Loucy (cell line): ENCODE measurements around the gene BPI.

Experiments
- H2AFZ ChIP-seq: fragments of 200-600 bp; sonication (generic); 2 replicates; pipeline ENCODE4 v1.6.0; 2016; ENCODE audit warnings: antibody characterized with exemption, mild to moderate bottlenecking, low read length, moderate library complexity
- H3F3A ChIP-seq: fragments of 200-600 bp; 2 replicates; pipeline ENCODE4 v1.6.0; 2016; ENCODE audit warnings: antibody characterized with exemption, low read depth, mild to moderate bottlenecking
- H3K27me3 ChIP-seq: fragments of 200-600 bp; sonication (generic); 2 replicates; pipeline ENCODE4 v1.6.1; 2014; ENCODE audit warnings: low read length, mild to moderate bottlenecking; ENCODE audit not compliant: insufficient read depth, poor library complexity, severe bottlenecking
- H3K36me3 ChIP-seq: fragments of 200-600 bp; sonication (generic); 2 replicates; pipeline ENCODE4 v1.6.1; 2016; ENCODE audit warnings: low read length; ENCODE audit not compliant: insufficient read depth
- H3K4me1 ChIP-seq: fragments of 200-600 bp; sonication (generic); 2 replicates; pipeline ENCODE4 v1.5.1; 2014; ENCODE audit warnings: low read length, mild to moderate bottlenecking; ENCODE audit not compliant: insufficient read depth, poor library complexity, severe bottlenecking
- H3K4me2 ChIP-seq: fragments of 200-600 bp; sonication (generic); 2 replicates; pipeline ENCODE4 v1.6.0; 2014; ENCODE audit warnings: antibody characterized with exemption, low read length, low read depth, mild to moderate bottlenecking; ENCODE audit not compliant: poor library complexity, severe bottlenecking
- H3K4me3 ChIP-seq: fragments of 200-600 bp; sonication (generic); 2 replicates; pipeline ENCODE4 v1.5.1; 2014; ENCODE audit warnings: low read length, mild to moderate bottlenecking, mixed read lengths; ENCODE audit not compliant: poor library complexity, severe bottlenecking
- H3K79me2 ChIP-seq: fragments of 200-600 bp; sonication (generic); 2 replicates; pipeline ENCODE4 v1.6.1; 2014; ENCODE audit warnings: low read length; ENCODE audit not compliant: insufficient read depth
- H3K9ac ChIP-seq: fragments of 200-600 bp; sonication (generic); 2 replicates; pipeline ENCODE4 v1.6.0; 2014; ENCODE audit warnings: mild to moderate bottlenecking, low read depth, low read length, moderate library complexity; ENCODE audit not compliant: poor library complexity, severe bottlenecking
- H3K9me2 ChIP-seq: fragments of 200-600 bp; sonication (generic); replicated peaks from 2 replicates; pipeline ENCODE4 v1.6.1; 2016; ENCODE audit warnings: low read depth, low read length, mixed read lengths
- H3K9me3 ChIP-seq: fragments of 200-600 bp; sonication (generic); 2 replicates; pipeline ENCODE4 v1.6.1; 2014; ENCODE audit warnings: mild to moderate bottlenecking, antibody characterized with exemption, low read length, low read depth; ENCODE audit not compliant: insufficient read depth
- H4K20me1 ChIP-seq: fragments of 200-600 bp; sonication (generic); 2 replicates; pipeline ENCODE4 v1.6.0; 2014; ENCODE audit warnings: antibody characterized with exemption, low read length, mild to moderate bottlenecking; ENCODE audit not compliant: insufficient read depth, poor library complexity, severe bottlenecking
- CTCF ChIP-seq: fragments of 200-600 bp; sonication (generic); conservative IDR thresholded peaks from 2 replicates; pipeline ENCODE4 v1.5.1; 2014; ENCODE audit warnings: mild to moderate bottlenecking, antibody characterized with exemption, low read length
- EZH2phosphoT487 ChIP-seq: fragments of 200-600 bp; IDR thresholded peaks from 2 replicates; pipeline ENCODE4 v1.6.1; 2018; ENCODE audit warnings: antibody characterized with exemption, mild to moderate bottlenecking, moderate library complexity, borderline replicate concordance

The BPI gene

GRCh38 chr20:38363004-38363747, 59.2 kb downstream of the BPI start:
- Histone ChIP-seq H2AFZ (no peak overlapping the region), H3K4me2 (no peak overlapping the region), H3K79me2 (no peaks in the 10 kb centered on the region), H3K9me3 (no peaks in the 10 kb centered on the region), H3F3A (no peaks in the 10 kb centered on the region), H3K4me1 (no peaks in the 10 kb centered on the region), H4K20me1 (no peaks in the 10 kb centered on the region), H3K4me3 (no peak overlapping the region), H3K9ac (no peak overlapping the region), H3K36me3 (no peaks in the 10 kb centered on the region), H3K27me3 (no peaks in the 10 kb centered on the region), H3K9me2 (no peaks in the 10 kb centered on the region)
- TF ChIP-seq CTCF, result no peak
- TF ChIP-seq EZH2phosphoT487, result no peak

GRCh38 chr20:38369389-38369788, 65.4 kb downstream of the BPI start:
- H3K9me2 ChIP-seq, result no peaks in the 10 kb centered on the region
- H2AFZ ChIP-seq, result peak overlapping the region; percentile 94
- H3K4me1 ChIP-seq, result no peaks in the 10 kb centered on the region
- no peaks in the 10 kb centered on the region for H3F3A ChIP-seq
- H4K20me1 ChIP-seq, result no peaks in the 10 kb centered on the region
- no peaks in the 10 kb centered on the region for H3K79me2 ChIP-seq
- H3K9me3 ChIP-seq, result no peaks in the 10 kb centered on the region
- no peak overlapping the region for H3K9ac ChIP-seq
- peaks cover 25% of the 10 kb centered on the region for H3K27me3 ChIP-seq
- H3K4me3 ChIP-seq, result peak overlapping the region; percentile 54
- peak overlapping the region; percentile 50 for H3K4me2 ChIP-seq
- TF ChIP-seq EZH2phosphoT487 (no peak), CTCF (no peak)
- H3K36me3 ChIP-seq, result no peaks in the 10 kb centered on the region

DNA sequence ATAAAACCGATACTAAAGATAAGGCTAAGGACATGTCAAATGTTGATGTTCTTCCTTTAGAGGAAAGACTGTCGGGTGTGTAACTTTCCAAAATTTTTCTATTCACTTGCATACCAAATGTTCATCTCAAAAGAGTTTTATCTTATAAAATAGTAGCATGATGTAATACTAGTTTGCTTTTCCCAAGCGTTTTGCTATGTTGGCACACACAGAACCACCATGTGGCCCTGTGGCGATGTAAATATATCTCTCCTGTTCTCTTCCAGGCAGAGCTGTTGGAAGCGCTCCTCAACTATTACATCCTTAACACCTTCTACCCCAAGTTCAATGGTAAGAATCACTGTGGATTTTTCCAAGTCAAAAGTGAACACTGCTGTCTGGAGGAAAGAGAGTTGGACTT, 68.8 kb downstream of the BPI start:
- Histone ChIP-seq H3F3A (no peaks in the 10 kb centered on the region), H3K4me2 (no peak overlapping the region), H3K36me3 (no peaks in the 10 kb centered on the region), H3K9me2 (no peaks in the 10 kb centered on the region), H3K4me3 (no peak overlapping the region), H3K9me3 (no peaks in the 10 kb centered on the region), H4K20me1 (no peaks in the 10 kb centered on the region), H2AFZ (no peak overlapping the region), H3K9ac (no peak overlapping the region), H3K79me2 (no peaks in the 10 kb centered on the region), H3K27me3 (peaks cover 25% of the 10 kb centered on the region), H3K4me1 (no peaks in the 10 kb centered on the region)
- no peak for TF ChIP-seq EZH2phosphoT487

DNA sequence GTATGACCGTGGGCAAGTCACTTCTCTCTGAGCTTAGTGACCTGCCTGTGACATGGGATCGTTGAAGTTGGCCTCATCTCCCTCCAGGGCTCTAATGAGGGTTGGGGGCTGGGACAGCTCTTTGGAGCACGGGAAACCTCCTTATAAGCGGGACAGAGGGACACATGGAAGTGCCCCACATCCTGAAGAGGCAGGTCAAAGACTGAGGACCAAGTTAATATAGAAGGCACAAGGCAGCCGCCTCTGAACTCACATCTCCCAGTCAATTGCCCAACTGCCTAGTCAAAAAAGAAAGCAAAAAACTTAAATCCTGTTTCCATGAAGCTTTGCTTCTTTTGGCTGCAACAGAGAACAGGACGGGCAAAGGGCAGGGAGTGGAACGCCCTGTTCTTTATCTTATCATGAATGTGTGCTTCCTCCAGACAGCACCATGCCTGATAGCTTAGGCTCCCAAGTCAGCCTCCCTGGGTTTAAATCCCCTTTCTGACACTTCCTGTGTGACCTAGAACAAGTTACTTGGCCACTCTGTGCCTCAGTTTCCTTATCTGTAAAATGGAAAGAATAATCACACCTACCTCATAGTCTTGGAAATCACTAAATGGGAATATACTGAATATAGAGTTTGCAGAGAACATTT, 69.4 kb downstream of the BPI start:
- TF ChIP-seq CTCF, result no peak
- TF ChIP-seq EZH2phosphoT487, result no peak
- H2AFZ ChIP-seq, result no peak overlapping the region

More for the DNA sequence above, 69.4 kb downstream of the BPI start:
- Histone ChIP-seq H4K20me1 (no peaks in the 10 kb centered on the region), H3K9ac (no peak overlapping the region), H3K79me2 (no peaks in the 10 kb centered on the region), H3K36me3 (no peaks in the 10 kb centered on the region), H3K27me3 (peaks cover 25% of the 10 kb centered on the region), H3K9me2 (no peaks in the 10 kb centered on the region), H3K9me3 (no peaks in the 10 kb centered on the region), H3F3A (no peaks in the 10 kb centered on the region), H3K4me2 (no peak overlapping the region), H3K4me3 (no peak overlapping the region), H3K4me1 (no peaks in the 10 kb centered on the region)
